Activated naive CD8-positive, alpha-beta T cell treated with anti-CD3 and anti-CD28 coated beads for 36 hours (primary cell): ENCODE data around the gene ESRRA. TPM values are rescaled to one million over a fixed set of nuclear protein-coding genes. Genes with fewer than 3 reads are reported as not detected.

Experiments
- DNase-seq: peaks from one replicate; pipeline ENCODE4 v3.0.0; 2021
- H3K27ac Mint-ChIP-seq: one replicate; pipeline ENCODE4 v1.8.0; 2022; ENCODE audit warnings: mild to moderate bottlenecking, moderate library complexity, mixed read lengths
- H3K27me3 Mint-ChIP-seq: one replicate; pipeline ENCODE4 v1.8.0; 2022; ENCODE audit warnings: mild to moderate bottlenecking, mixed read lengths
- H3K36me3 Mint-ChIP-seq: one replicate; pipeline ENCODE4 v1.8.0; 2021; ENCODE audit warnings: mild to moderate bottlenecking, mixed read lengths
- H3K4me1 Mint-ChIP-seq: one replicate; pipeline ENCODE4 v1.8.0; 2021; ENCODE audit warnings: mixed read lengths
- H3K4me3 Mint-ChIP-seq: one replicate; pipeline ENCODE4 v1.8.0; 2022; ENCODE audit warnings: mild to moderate bottlenecking, moderate library complexity, mixed read lengths
- H3K9me3 Mint-ChIP-seq: one replicate; pipeline ENCODE4 v1.8.0; 2022; ENCODE audit warnings: mixed read lengths
- total RNA-seq, 2 experiments: library from RNA; stranded (reverse); gene quantifications; one replicate each; pipeline ENCODE4 v1.2.3, GENCODE V29; 2021

The ESRRA gene
- total RNA-seq, 2 experiments from 2014 or later, result 46.5 to 46.9 TPM

GRCh38 chr11:64352995-64353714, 47.8 kb downstream of the ESRRA start:
- Mint-ChIP-seq H3K27ac (no peak overlapping the region), H3K4me3 (no peak overlapping the region), H3K27me3 (no peaks in the 10 kb centered on the region), H3K4me1 (peaks cover 12% of the 10 kb centered on the region), H3K9me3 (no peaks in the 10 kb centered on the region), H3K36me3 (peaks cover 7% of the 10 kb centered on the region)
- no peak for DNase-seq

- no peak overlapping the region for H3K4me3 Mint-ChIP-seq
- H3K27me3 Mint-ChIP-seq, result no peaks in the 10 kb centered on the region
- H3K27ac Mint-ChIP-seq, result no peak overlapping the region
- DNase-seq, result no peak
- no peaks in the 10 kb centered on the region for H3K9me3 Mint-ChIP-seq
- H3K4me1 Mint-ChIP-seq, result peaks cover 14% of the 10 kb centered on the region
- peaks cover 7% of the 10 kb centered on the region for H3K36me3 Mint-ChIP-seq
These were observed 48.6 kb downstream of the ESRRA start for GRCh38 chr11:64353715-64354506.

- Mint-ChIP-seq H3K4me3 (no peak overlapping the region), H3K27ac (no peak overlapping the region), H3K36me3 (peaks cover 7% of the 10 kb centered on the region), H3K9me3 (no peaks in the 10 kb centered on the region), H3K27me3 (no peaks in the 10 kb centered on the region), H3K4me1 (peaks cover 23% of the 10 kb centered on the region)
- peak; percentile 74 for DNase-seq
These were observed 50.0 kb downstream of the ESRRA start for GRCh38 chr11:64355078-64355940.

- no peaks in the 10 kb centered on the region for H3K27me3 Mint-ChIP-seq
- H3K9me3 Mint-ChIP-seq, result no peaks in the 10 kb centered on the region
- no peak overlapping the region for H3K27ac Mint-ChIP-seq
- H3K36me3 Mint-ChIP-seq, result peaks cover 9% of the 10 kb centered on the region
- peak overlapping the region; percentile 50 for H3K4me3 Mint-ChIP-seq
- H3K4me1 Mint-ChIP-seq, result peaks cover 32% of the 10 kb centered on the region
- DNase-seq, result peak; percentile 58
These were observed 51.4 kb downstream of the ESRRA start for GRCh38 chr11:64356498-64357411.

- Mint-ChIP-seq H3K36me3 (peaks cover 10% of the 10 kb centered on the region), H3K4me3 (no peak overlapping the region), H3K9me3 (no peaks in the 10 kb centered on the region), H3K27ac (no peak overlapping the region), H3K27me3 (no peaks in the 10 kb centered on the region), H3K4me1 (peaks cover 37% of the 10 kb centered on the region)
- DNase-seq, result no peak
These were observed 52.1 kb downstream of the ESRRA start for GRCh38 chr11:64357446-64357845.

GRCh38 chr11:64357904-64358535, 52.7 kb downstream of the ESRRA start:
- peak overlapping the region; percentile 65 for H3K4me3 Mint-ChIP-seq
- H3K27me3 Mint-ChIP-seq, result no peaks in the 10 kb centered on the region
- H3K4me1 Mint-ChIP-seq, result peaks cover 37% of the 10 kb centered on the region
- H3K36me3 Mint-ChIP-seq, result peaks cover 13% of the 10 kb centered on the region
- no peaks in the 10 kb centered on the region for H3K9me3 Mint-ChIP-seq
- peak overlapping the region; percentile 62 for H3K27ac Mint-ChIP-seq
- DNase-seq, result peak; percentile 60

- peaks cover 37% of the 10 kb centered on the region for H3K4me1 Mint-ChIP-seq
- H3K9me3 Mint-ChIP-seq, result no peaks in the 10 kb centered on the region
- H3K27me3 Mint-ChIP-seq, result no peaks in the 10 kb centered on the region
- peak overlapping the region; percentile 62 for H3K27ac Mint-ChIP-seq
- peak overlapping the region; percentile 65 for H3K4me3 Mint-ChIP-seq
- peaks cover 13% of the 10 kb centered on the region for H3K36me3 Mint-ChIP-seq
- no peak for DNase-seq
These were observed 53.2 kb downstream of the ESRRA start for GRCh38 chr11:64358536-64358906.

GRCh38 chr11:64358907-64359711, 53.8 kb downstream of the ESRRA start, which contains the start of gene RPS6KA4:
TSS of gene RPS6KA4 (plus strand) at chr11:64359162. CDS start at chr11:64359236, 74 bp downstream.
- no peaks in the 10 kb centered on the region for H3K9me3 Mint-ChIP-seq
- peaks cover 13% of the 10 kb centered on the region for H3K36me3 Mint-ChIP-seq
- DNase-seq, result peak; percentile 77
- H3K27ac Mint-ChIP-seq, result peak within 1 kb of the TSS; percentile 66
- H3K27me3 Mint-ChIP-seq, result no peaks in the 10 kb centered on the region
- H3K4me3 Mint-ChIP-seq, result peak within 1 kb of the TSS; percentile 88
- peaks cover 37% of the 10 kb centered on the region for H3K4me1 Mint-ChIP-seq

GRCh38 chr11:64359712-64360445, 54.6 kb downstream of the ESRRA start:
- DNase-seq, result peak; percentile 47
- H3K27ac Mint-ChIP-seq, result peak overlapping the region; percentile 66
- peaks cover 35% of the 10 kb centered on the region for H3K4me1 Mint-ChIP-seq
- H3K9me3 Mint-ChIP-seq, result no peaks in the 10 kb centered on the region
- peaks cover 16% of the 10 kb centered on the region for H3K36me3 Mint-ChIP-seq
- peak overlapping the region; percentile 88 for H3K4me3 Mint-ChIP-seq
- H3K27me3 Mint-ChIP-seq, result no peaks in the 10 kb centered on the region

GRCh38 chr11:64360448-64360921, 55.2 kb downstream of the ESRRA start:
- Mint-ChIP-seq H3K4me1 (peaks cover 33% of the 10 kb centered on the region), H3K4me3 (peak overlapping the region; percentile 88), H3K36me3 (peaks cover 16% of the 10 kb centered on the region), H3K27ac (no peak overlapping the region), H3K27me3 (no peaks in the 10 kb centered on the region), H3K9me3 (no peaks in the 10 kb centered on the region)
- DNase-seq, result no peak

GRCh38 chr11:64361659-64362058, 56.3 kb downstream of the ESRRA start:
- Mint-ChIP-seq H3K27me3 (no peaks in the 10 kb centered on the region), H3K9me3 (no peaks in the 10 kb centered on the region), H3K4me1 (peaks cover 30% of the 10 kb centered on the region), H3K27ac (no peak overlapping the region), H3K36me3 (peaks cover 16% of the 10 kb centered on the region), H3K4me3 (no peak overlapping the region)
- no peak for DNase-seq

GRCh38 chr11:64362339-64362738, 57.0 kb downstream of the ESRRA start:
- Mint-ChIP-seq H3K4me1 (peaks cover 30% of the 10 kb centered on the region), H3K4me3 (no peak overlapping the region), H3K9me3 (no peaks in the 10 kb centered on the region), H3K27ac (no peak overlapping the region), H3K27me3 (no peaks in the 10 kb centered on the region), H3K36me3 (peaks cover 16% of the 10 kb centered on the region)
- no peak for DNase-seq
